Lung (tissue), 13 donors: ENCODE measurements around the gene SULF2. TPM values are rescaled to one million over a fixed set of nuclear protein-coding genes. Genes with fewer than 3 reads are reported as not detected.

ENCODE experiments used
- ATAC-seq: fragments of 200-7000 bp; cut with Tn5 transposase; one replicate; pipeline ENCODE4 v1.9.1; 2020; ENCODE audit warnings: moderate number of reproducible peaks; ENCODE audit not compliant: insufficient read depth, low FRiP score
- DNase-seq, 3 donors: peaks; one replicate each; pipeline ENCODE4 v3.0.0-alpha.2; 2013 to 2017
- H3K27ac ChIP-seq, 2 donors: one replicate each; pipeline ENCODE4 v1.5.1; 2013; ENCODE audit warnings: mild to moderate bottlenecking in 2 of 2, moderate library complexity in 2 of 2, control low read depth in 1 of 2, inconsistent platforms in 1 of 2, low read depth in 1 of 2, low read length in 1 of 2
- H3K27me3 ChIP-seq, 3 donors: one replicate each; pipeline ENCODE4 v1.5.1; 2013; ENCODE audit warnings: low read length in 2 of 3; ENCODE audit not compliant: control insufficient read depth in 3 of 3, insufficient read depth in 3 of 3
- H3K36me3 ChIP-seq, 4 donors: one replicate each; pipeline ENCODE4 v1.5.1; 2013; ENCODE audit warnings: low read length in 4 of 4, mild to moderate bottlenecking in 1 of 4, moderate library complexity in 1 of 4; ENCODE audit not compliant: control insufficient read depth in 4 of 4, insufficient read depth in 4 of 4
- H3K4me1 ChIP-seq, 5 donors: one replicate each; pipeline ENCODE4 v1.5.1; 2013; ENCODE audit warnings: low read length in 5 of 5, mild to moderate bottlenecking in 2 of 5, moderate library complexity in 1 of 5; ENCODE audit not compliant: control insufficient read depth in 5 of 5, insufficient read depth in 5 of 5
- H3K4me3 ChIP-seq: one replicate; pipeline ENCODE4 v1.5.1; 2013; ENCODE audit warnings: mild to moderate bottlenecking, control low read depth, moderate library complexity
- H3K9ac ChIP-seq, 2 donors: one replicate each; pipeline ENCODE4 v1.5.1; 2013; ENCODE audit warnings: low read length in 2 of 2, control low read depth in 1 of 2; ENCODE audit not compliant: insufficient read depth in 1 of 2
- H3K9me3 ChIP-seq, 4 donors: one replicate each; pipeline ENCODE4 v1.5.1; 2013; ENCODE audit warnings: low read length in 3 of 4, mild to moderate bottlenecking in 1 of 4, moderate library complexity in 1 of 4; ENCODE audit not compliant: control insufficient read depth in 4 of 4, insufficient read depth in 3 of 4
- WGBS, 2 donors: extraction: QIAGEN DNeasy Blood & Tissue Kit; methylation state at CpG; one replicate each; pipeline ENCODE4 v1.1.7; 2013; 5-methylcytosine and 5-hydroxymethylcytosine counted together
- polyA plus RNA-seq, 2 donors: library from polyadenylated mRNA; stranded (reverse); fragments of 200-250 nt; gene quantifications; one replicate each; pipeline ENCODE4 v1.2.1, GENCODE V29; 2013
- small RNA-seq: library from RNA; depleted of rRNA; stranded (forward); fragments of <200 nt; gene quantifications from one replicate; pipeline ENCODE3, GENCODE V24; 2014; ENCODE audit warnings: low replicate concordance
- total RNA-seq, 2 donors: library from RNA; depleted of rRNA in 1 of 2; stranded (reverse); fragments of >200 nt in 1 of 2; gene quantifications; one replicate each; pipeline ENCODE4 v1.2.1, GENCODE V29; 2014 to 2021
- TF ChIP-seq, protein P1 (sequence below): IDR thresholded peaks from 2 replicates; pipeline ENCODE4 v1.5.1; 2012; ENCODE audit warnings: mild to moderate bottlenecking; ENCODE audit errors: control extremely low read depth, extremely low read depth
- donor health status: control.
- donor health status: control.
- donor health status: Bipolar disorder and iron deficiency.
- donor health status: healthy.
- donor health status: DM: yes; HTN: yes; CAD: no.

Gene SULF2
- total and polyA plus RNA-seq, 4 donors: 17.7 to 42.4 (median 23.6) TPM

GRCh38 chr20:47610247-47610944 lies 174.9 kb downstream of the SULF2 start:
- ATAC-seq (no peak), DNase-seq (peak in 1 of 3 donors; percentile 38)
- TF ChIP-seq, protein P1, sequence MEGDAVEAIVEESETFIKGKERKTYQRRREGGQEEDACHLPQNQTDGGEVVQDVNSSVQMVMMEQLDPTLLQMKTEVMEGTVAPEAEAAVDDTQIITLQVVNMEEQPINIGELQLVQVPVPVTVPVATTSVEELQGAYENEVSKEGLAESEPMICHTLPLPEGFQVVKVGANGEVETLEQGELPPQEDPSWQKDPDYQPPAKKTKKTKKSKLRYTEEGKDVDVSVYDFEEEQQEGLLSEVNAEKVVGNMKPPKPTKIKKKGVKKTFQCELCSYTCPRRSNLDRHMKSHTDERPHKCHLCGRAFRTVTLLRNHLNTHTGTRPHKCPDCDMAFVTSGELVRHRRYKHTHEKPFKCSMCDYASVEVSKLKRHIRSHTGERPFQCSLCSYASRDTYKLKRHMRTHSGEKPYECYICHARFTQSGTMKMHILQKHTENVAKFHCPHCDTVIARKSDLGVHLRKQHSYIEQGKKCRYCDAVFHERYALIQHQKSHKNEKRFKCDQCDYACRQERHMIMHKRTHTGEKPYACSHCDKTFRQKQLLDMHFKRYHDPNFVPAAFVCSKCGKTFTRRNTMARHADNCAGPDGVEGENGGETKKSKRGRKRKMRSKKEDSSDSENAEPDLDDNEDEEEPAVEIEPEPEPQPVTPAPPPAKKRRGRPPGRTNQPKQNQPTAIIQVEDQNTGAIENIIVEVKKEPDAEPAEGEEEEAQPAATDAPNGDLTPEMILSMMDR: no peak
- H3K27me3 ChIP-seq: no peaks in the 10 kb centered on the region
- H3K4me1 ChIP-seq: peaks cover 0 to 19% (median 0%) of the 10 kb centered on the region in 5 donors
- peaks cover 0 to 2% (median 0%) of the 10 kb centered on the region in 4 donors for H3K36me3 ChIP-seq
- peak overlapping the region; percentile 3 to 77 for H3K27ac ChIP-seq
- peaks cover 0 to 1% (median 0%) of the 10 kb centered on the region in 4 donors for H3K9me3 ChIP-seq
- WGBS, 2 donors: 65 to 69% methylated on average over 6 of the region's 6 CpGs
- H3K4me3 ChIP-seq: no peak overlapping the region
- no peak overlapping the region for H3K9ac ChIP-seq

DNA sequence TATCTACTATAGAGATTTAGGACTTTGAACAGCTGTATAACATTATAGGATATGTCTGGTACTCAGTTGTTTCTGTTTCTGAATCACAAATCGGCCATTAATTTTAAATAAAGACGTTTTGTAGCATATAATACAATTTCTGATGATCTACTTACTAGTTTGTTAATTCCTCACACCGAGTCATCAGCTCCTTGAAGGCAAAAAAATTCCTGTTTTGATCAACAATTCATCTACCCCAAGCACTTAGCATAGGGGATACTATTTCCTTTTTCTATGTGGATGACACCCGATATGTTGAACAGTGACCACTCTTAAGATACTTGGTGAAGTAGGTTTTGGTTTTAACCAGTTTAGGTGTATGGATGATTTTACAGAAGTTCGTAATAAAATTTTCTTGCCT lies 176.3 kb downstream of the SULF2 start:
- TF ChIP-seq, protein P1: no peak
- peaks cover 0 to 2% (median 0%) of the 10 kb centered on the region in 4 donors for H3K36me3 ChIP-seq
- no peak overlapping the region for H3K9ac ChIP-seq
- ATAC-seq: no peak
- peaks cover 0 to 15% (median 0%) of the 10 kb centered on the region in 5 donors for H3K4me1 ChIP-seq
- H3K4me3 ChIP-seq: no peak overlapping the region
- 93 to 95% methylated on average over 5 of the region's 5 CpGs for WGBS, 2 donors
- no peaks in the 10 kb centered on the region for H3K27me3 ChIP-seq
- no peak overlapping the region for H3K27ac ChIP-seq
- no peak for DNase-seq
- H3K9me3 ChIP-seq: peaks cover 0 to 1% (median 0%) of the 10 kb centered on the region in 4 donors

Small RNA genes within 50 kb of the gene (small RNA-seq; reads per million reads assigned to genes)
- gene RNU7-173P: not detected
